ENCODE measurements around the gene TMEM245. TPM values are rescaled to one million over a fixed set of nuclear protein-coding genes. Genes with fewer than 3 reads are reported as not detected.

Gene TMEM245
- total RNA-seq, 2 experiments from 2014 or later = 23.3 to 26.7 TPM

- Mint-ChIP-seq H3K27ac (peak overlapping the region; percentile 87), H3K36me3 (ENCODE audit: low read depth) (peaks cover 58% of the 10 kb centered on the region), H3K27me3 (no peaks in the 10 kb centered on the region), H3K9me3 (peaks cover 16% of the 10 kb centered on the region), H3K4me3 (peak overlapping the region; percentile 41), H3K4me1 (ENCODE audit: low read depth) (peaks cover 75% of the 10 kb centered on the region)
- POLR2A ChIA-PET = interaction anchor here (0.6 to 3.2 kb wide), 4 partner anchors 8 to 19 kb away, joined by 4 to 15 read pairs (median 6); no protein-coding TSS in a partner anchor
- TF ChIP-seq CTCF (IDR thresholded peaks at IDR 0.05) = no peak
- no peak for DNase-seq
- ATAC-seq = no peak
- intact Hi-C loops (cut with micrococcal nuclease) = no loop called here
- CTCF ChIA-PET = interaction anchor here (1.1 to 1.6 kb wide), 4 partner anchors 9 to 18 kb away, joined by 3 to 4 read pairs (median 3); no protein-coding TSS in a partner anchor
Observed at GRCh38 chr9:109100543-109101201, 19.1 kb downstream of the TMEM245 start.

GRCh38 chr9:109098960-109099308 is 20.8 kb downstream of the TMEM245 start:
- Mint-ChIP-seq H3K4me3 (no peak overlapping the region), H3K27me3 (no peaks in the 10 kb centered on the region), H3K36me3 (ENCODE audit: low read depth) (peaks cover 48% of the 10 kb centered on the region), H3K9me3 (peaks cover 9% of the 10 kb centered on the region), H3K27ac (peak overlapping the region; percentile 52), H3K4me1 (ENCODE audit: low read depth) (peaks cover 82% of the 10 kb centered on the region)
- DNase-seq (no peak), ATAC-seq (no peak)
- intact Hi-C loops (cut with micrococcal nuclease) = no loop called here
- no peak for TF ChIP-seq CTCF (IDR thresholded peaks at IDR 0.05)
- ChIA-PET CTCF (interaction anchor here (3.0 kb wide), 1 partner anchor 10 kb away, joined by 15 read pairs; no protein-coding TSS in a partner anchor), POLR2A (interaction anchor here (2.4 kb wide), 1 partner anchor 12 kb away, joined by 9 read pairs; no protein-coding TSS in a partner anchor)

- POLR2A ChIA-PET = interaction anchor here (1.1 to 2.7 kb wide), 2 partner anchors 20 to 86 kb away, joined by 3 to 19 read pairs; partner anchors contain the start of gene TMEM245
- intact Hi-C loops (cut with micrococcal nuclease) = no loop called here
- DNase-seq = no peak
- CTCF ChIA-PET = interaction anchor here (1.5 to 3.0 kb wide), 2 partner anchors 10 to 17 kb away, joined by 3 to 15 read pairs; no protein-coding TSS in a partner anchor
- Mint-ChIP-seq H3K9me3 (peaks cover 7% of the 10 kb centered on the region), H3K27me3 (no peaks in the 10 kb centered on the region), H3K4me1 (ENCODE audit: low read depth) (peaks cover 83% of the 10 kb centered on the region), H3K4me3 (no peak overlapping the region), H3K36me3 (ENCODE audit: low read depth) (peaks cover 47% of the 10 kb centered on the region), H3K27ac (peak overlapping the region; percentile 52)
- TF ChIP-seq CTCF (IDR thresholded peaks at IDR 0.05) = no peak
- ATAC-seq = no peak
Observed at GRCh38 chr9:109098171-109098959, 21.4 kb downstream of the TMEM245 start.

- DNase-seq = no peak
- H3K4me3 Mint-ChIP-seq = no peak overlapping the region
- H3K27me3 Mint-ChIP-seq = no peaks in the 10 kb centered on the region
- ChIA-PET CTCF (interaction anchor here (1.5 to 3.0 kb wide), 2 partner anchors 12 to 18 kb away, joined by 3 to 15 read pairs; no protein-coding TSS in a partner anchor), POLR2A (interaction anchor here (2.7 kb wide), 1 partner anchor 21 kb away, joined by 19 read pairs; the partner anchor contains the start of gene TMEM245)
- intact Hi-C loops (cut with micrococcal nuclease) = no loop called here
- TF ChIP-seq CTCF (IDR thresholded peaks at IDR 0.05) = no peak
- peaks cover 83% of the 10 kb centered on the region for H3K4me1 Mint-ChIP-seq (ENCODE audit: low read depth)
- peak overlapping the region; percentile 80 for H3K27ac Mint-ChIP-seq
- no peak for ATAC-seq
- H3K9me3 Mint-ChIP-seq = no peaks in the 10 kb centered on the region
- peaks cover 49% of the 10 kb centered on the region for H3K36me3 Mint-ChIP-seq (ENCODE audit: low read depth)
Observed at GRCh38 chr9:109097146-109097545, 22.6 kb downstream of the TMEM245 start.
